WTC11 (cell line): ENCODE results near the gene ATP13A1. TPM values are rescaled to one million over a fixed set of nuclear protein-coding genes. Genes with fewer than 3 reads are reported as not detected.

ENCODE experiments used
- ATF1 ChIP-seq: sonication (generic); formaldehyde crosslinking; IDR thresholded peaks from 2 replicates; pipeline ENCODE4 v1.8.1; 2023; ENCODE audit warnings: mild to moderate bottlenecking, moderate library complexity, missing genetic modification reagents
- FOXK1 ChIP-seq: sonication (generic); formaldehyde crosslinking; IDR thresholded peaks from 2 replicates; pipeline ENCODE4 v1.8.0; 2022; ENCODE audit warnings: mild to moderate bottlenecking, moderate library complexity, missing genetic modification reagents
- FOXP4 ChIP-seq: sonication (generic); formaldehyde crosslinking; IDR thresholded peaks from 2 replicates; pipeline ENCODE4 v1.8.0; 2022; ENCODE audit warnings: mild to moderate bottlenecking, missing genetic modification reagents
- KAT7 ChIP-seq: sonication (generic); formaldehyde crosslinking; IDR thresholded peaks from 2 replicates; pipeline ENCODE4 v1.8.1; 2023; ENCODE audit warnings: missing genetic modification reagents, mild to moderate bottlenecking, borderline replicate concordance
- MAX ChIP-seq: sonication (generic); formaldehyde crosslinking; IDR thresholded peaks from 2 replicates; pipeline ENCODE4 v1.8.0; 2022; ENCODE audit warnings: mild to moderate bottlenecking, missing genetic modification reagents
- MYBL2 ChIP-seq: sonication (generic); formaldehyde crosslinking; IDR thresholded peaks from 2 replicates; pipeline ENCODE4 v1.8.1; 2023; ENCODE audit warnings: mild to moderate bottlenecking, moderate library complexity, missing genetic modification reagents
- NFATC4 ChIP-seq: fragments of 250-450 bp; sonication (Bioruptor Pico); IDR thresholded peaks from 2 replicates; pipeline ENCODE4 v1.9.0; 2021; ENCODE audit warnings: mild to moderate bottlenecking
- NFYB ChIP-seq: sonication (generic); formaldehyde crosslinking; conservative IDR thresholded peaks from 2 replicates; pipeline ENCODE4 v1.8.0; 2022; ENCODE audit warnings: low read depth, missing genetic modification reagents
- NR1H2 ChIP-seq: sonication (generic); formaldehyde crosslinking; IDR thresholded peaks from 2 replicates; pipeline ENCODE4 v1.9.0; 2021; ENCODE audit warnings: mild to moderate bottlenecking, moderate library complexity, missing genetic modification reagents
- RELA ChIP-seq: sonication (generic); formaldehyde crosslinking; IDR thresholded peaks from 2 replicates; pipeline ENCODE4 v1.8.1; 2022; ENCODE audit warnings: missing genetic modification reagents, mild to moderate bottlenecking, borderline replicate concordance
- TEAD1 ChIP-seq: sonication (generic); formaldehyde crosslinking; IDR thresholded peaks from 2 replicates; pipeline ENCODE4 v1.8.0; 2022; ENCODE audit warnings: mild to moderate bottlenecking, missing genetic modification reagents
- TEAD4 ChIP-seq: sonication (generic); formaldehyde crosslinking; IDR thresholded peaks from 2 replicates; pipeline ENCODE4 v1.8.0; 2022; ENCODE audit warnings: mild to moderate bottlenecking, missing genetic modification reagents
- TP53 ChIP-seq: sonication (generic); formaldehyde crosslinking; IDR thresholded peaks from 2 replicates; pipeline ENCODE4 v1.8.1; 2023; ENCODE audit warnings: mild to moderate bottlenecking, missing genetic modification reagents
- ZMAT4 ChIP-seq: fragments of 250-450 bp; sonication (Bioruptor Pico); IDR thresholded peaks from 2 replicates; pipeline ENCODE4 v1.9.0; 2021; ENCODE audit warnings: mild to moderate bottlenecking
- ZNF232 ChIP-seq: sonication (generic); formaldehyde crosslinking; IDR thresholded peaks from 2 replicates; pipeline ENCODE4 v1.8.0; 2022; ENCODE audit warnings: mild to moderate bottlenecking, missing genetic modification reagents
- ZNF263 ChIP-seq: sonication (generic); formaldehyde crosslinking; IDR thresholded peaks from 2 replicates; pipeline ENCODE4 v1.8.1; 2022; ENCODE audit warnings: low read depth, mild to moderate bottlenecking, moderate library complexity, missing genetic modification reagents
- ZNF396 ChIP-seq: fragments of 250-450 bp; sonication (Bioruptor Pico); IDR thresholded peaks from 2 replicates; pipeline ENCODE4 v1.8.0; 2021; ENCODE audit warnings: mild to moderate bottlenecking, moderate library complexity, borderline replicate concordance
- ZNF416 ChIP-seq: fragments of 250-450 bp; sonication (Bioruptor Pico); IDR thresholded peaks from 2 replicates; pipeline ENCODE4 v1.9.0; 2021; ENCODE audit warnings: mild to moderate bottlenecking, inconsistent platforms
- total RNA-seq: library from RNA; stranded (reverse); gene quantifications from 3 replicates; pipeline ENCODE4 v1.2.3, GENCODE V29; 2021
- TF ChIP-seq, protein P1 (sequence below): fragments of 250-450 bp; sonication (Bioruptor Pico); conservative IDR thresholded peaks from 2 replicates; pipeline ENCODE4 v1.9.0; 2021; ENCODE audit warnings: mild to moderate bottlenecking
- TF ChIP-seq, protein P2 (sequence below): sonication (generic); formaldehyde crosslinking; IDR thresholded peaks from 2 replicates; pipeline ENCODE4 v1.8.0; 2023; ENCODE audit warnings: missing genetic modification reagents
- TF ChIP-seq, protein P3 (sequence below): sonication (generic); formaldehyde crosslinking; IDR thresholded peaks from 2 replicates; pipeline ENCODE4 v1.8.1; 2023; ENCODE audit warnings: mild to moderate bottlenecking, missing genetic modification reagents, borderline replicate concordance
- TF ChIP-seq, protein P4 (sequence below): sonication (generic); formaldehyde crosslinking; IDR thresholded peaks from 2 replicates; pipeline ENCODE4 v1.8.0; 2022; ENCODE audit warnings: mild to moderate bottlenecking, missing genetic modification reagents
- TF ChIP-seq, protein P5 (sequence below): fragments of 250-450 bp; sonication (Bioruptor Pico); IDR thresholded peaks from 2 replicates; pipeline ENCODE4 v1.9.0; 2021; ENCODE audit warnings: mild to moderate bottlenecking, borderline replicate concordance

Gene ATP13A1
- total RNA-seq, 1 experiment from 2014 or later, result 82.6 TPM

- TF ChIP-seq, protein P1, sequence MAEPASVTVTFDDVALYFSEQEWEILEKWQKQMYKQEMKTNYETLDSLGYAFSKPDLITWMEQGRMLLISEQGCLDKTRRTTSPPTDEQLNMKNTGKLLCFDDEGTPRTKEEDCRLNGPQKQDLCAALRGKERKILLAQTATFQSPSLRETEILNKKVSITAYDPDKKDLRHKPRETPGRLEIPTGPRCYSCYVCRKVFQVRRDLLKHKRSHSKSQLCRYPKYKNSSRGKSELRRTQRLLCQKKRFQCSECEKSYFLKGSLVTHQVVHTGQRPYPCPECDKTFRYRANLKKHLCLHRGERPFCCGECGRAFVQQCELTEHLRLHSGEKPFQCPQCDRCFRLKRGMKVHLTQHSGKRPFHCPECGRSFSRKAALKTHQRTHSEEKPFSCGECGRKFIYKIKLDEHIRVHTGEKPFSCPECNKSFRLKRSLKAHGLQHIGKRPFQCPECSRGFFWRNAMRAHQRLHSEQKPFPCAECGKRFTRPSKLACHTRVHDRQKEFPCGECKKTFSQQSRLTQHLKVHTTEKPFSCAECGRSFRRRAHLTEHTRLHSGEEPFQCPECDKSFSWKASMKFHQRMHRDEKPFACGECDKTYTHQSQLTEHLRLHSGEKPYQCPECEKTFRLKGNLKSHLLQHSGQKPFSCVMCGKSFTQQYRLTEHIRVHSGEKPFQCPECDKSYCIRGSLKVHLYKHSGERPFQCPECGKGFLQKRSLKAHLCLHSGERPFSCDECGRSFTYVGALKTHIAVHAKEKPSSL (CRISPR knock-in tag), result no peak
- peak; percentile 63 for TF ChIP-seq MAX (CRISPR knock-in tag)
- peak; percentile 43; the same call in 1 of the 2 replicates for TF ChIP-seq FOXK1
- TF ChIP-seq, protein P2, sequence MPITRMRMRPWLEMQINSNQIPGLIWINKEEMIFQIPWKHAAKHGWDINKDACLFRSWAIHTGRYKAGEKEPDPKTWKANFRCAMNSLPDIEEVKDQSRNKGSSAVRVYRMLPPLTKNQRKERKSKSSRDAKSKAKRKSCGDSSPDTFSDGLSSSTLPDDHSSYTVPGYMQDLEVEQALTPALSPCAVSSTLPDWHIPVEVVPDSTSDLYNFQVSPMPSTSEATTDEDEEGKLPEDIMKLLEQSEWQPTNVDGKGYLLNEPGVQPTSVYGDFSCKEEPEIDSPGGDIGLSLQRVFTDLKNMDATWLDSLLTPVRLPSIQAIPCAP (CRISPR knock-in tag), result peak; percentile 40; the same call in 1 of the 2 replicates
- no peak for TF ChIP-seq NFATC4 (CRISPR knock-in tag)
- TF ChIP-seq ZNF263, result no peak
- TF ChIP-seq ATF1 (CRISPR knock-in tag), result no peak
- TF ChIP-seq KAT7 (CRISPR knock-in tag), result peak; percentile 73; the same call in 1 of the 2 replicates
- TF ChIP-seq, protein P3, sequence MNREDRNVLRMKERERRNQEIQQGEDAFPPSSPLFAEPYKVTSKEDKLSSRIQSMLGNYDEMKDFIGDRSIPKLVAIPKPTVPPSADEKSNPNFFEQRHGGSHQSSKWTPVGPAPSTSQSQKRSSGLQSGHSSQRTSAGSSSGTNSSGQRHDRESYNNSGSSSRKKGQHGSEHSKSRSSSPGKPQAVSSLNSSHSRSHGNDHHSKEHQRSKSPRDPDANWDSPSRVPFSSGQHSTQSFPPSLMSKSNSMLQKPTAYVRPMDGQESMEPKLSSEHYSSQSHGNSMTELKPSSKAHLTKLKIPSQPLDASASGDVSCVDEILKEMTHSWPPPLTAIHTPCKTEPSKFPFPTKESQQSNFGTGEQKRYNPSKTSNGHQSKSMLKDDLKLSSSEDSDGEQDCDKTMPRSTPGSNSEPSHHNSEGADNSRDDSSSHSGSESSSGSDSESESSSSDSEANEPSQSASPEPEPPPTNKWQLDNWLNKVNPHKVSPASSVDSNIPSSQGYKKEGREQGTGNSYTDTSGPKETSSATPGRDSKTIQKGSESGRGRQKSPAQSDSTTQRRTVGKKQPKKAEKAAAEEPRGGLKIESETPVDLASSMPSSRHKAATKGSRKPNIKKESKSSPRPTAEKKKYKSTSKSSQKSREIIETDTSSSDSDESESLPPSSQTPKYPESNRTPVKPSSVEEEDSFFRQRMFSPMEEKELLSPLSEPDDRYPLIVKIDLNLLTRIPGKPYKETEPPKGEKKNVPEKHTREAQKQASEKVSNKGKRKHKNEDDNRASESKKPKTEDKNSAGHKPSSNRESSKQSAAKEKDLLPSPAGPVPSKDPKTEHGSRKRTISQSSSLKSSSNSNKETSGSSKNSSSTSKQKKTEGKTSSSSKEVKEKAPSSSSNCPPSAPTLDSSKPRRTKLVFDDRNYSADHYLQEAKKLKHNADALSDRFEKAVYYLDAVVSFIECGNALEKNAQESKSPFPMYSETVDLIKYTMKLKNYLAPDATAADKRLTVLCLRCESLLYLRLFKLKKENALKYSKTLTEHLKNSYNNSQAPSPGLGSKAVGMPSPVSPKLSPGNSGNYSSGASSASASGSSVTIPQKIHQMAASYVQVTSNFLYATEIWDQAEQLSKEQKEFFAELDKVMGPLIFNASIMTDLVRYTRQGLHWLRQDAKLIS (CRISPR knock-in tag), result no peak
- peak; percentile 58; the same call in 1 of the 2 replicates for TF ChIP-seq TP53 (CRISPR knock-in tag)
- no peak for TF ChIP-seq ZNF396 (CRISPR knock-in tag)
- TF ChIP-seq ZNF232 (CRISPR knock-in tag), result 0 out of 2 replicates have a peak, but pooled peaks have one; percentile 13
- TF ChIP-seq TEAD1 (CRISPR knock-in tag), result peak; percentile 64; the same call in 1 of the 2 replicates
- TF ChIP-seq, protein P4, sequence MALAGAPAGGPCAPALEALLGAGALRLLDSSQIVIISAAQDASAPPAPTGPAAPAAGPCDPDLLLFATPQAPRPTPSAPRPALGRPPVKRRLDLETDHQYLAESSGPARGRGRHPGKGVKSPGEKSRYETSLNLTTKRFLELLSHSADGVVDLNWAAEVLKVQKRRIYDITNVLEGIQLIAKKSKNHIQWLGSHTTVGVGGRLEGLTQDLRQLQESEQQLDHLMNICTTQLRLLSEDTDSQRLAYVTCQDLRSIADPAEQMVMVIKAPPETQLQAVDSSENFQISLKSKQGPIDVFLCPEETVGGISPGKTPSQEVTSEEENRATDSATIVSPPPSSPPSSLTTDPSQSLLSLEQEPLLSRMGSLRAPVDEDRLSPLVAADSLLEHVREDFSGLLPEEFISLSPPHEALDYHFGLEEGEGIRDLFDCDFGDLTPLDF (CRISPR knock-in tag), result no peak
- no peak for TF ChIP-seq NFYB (CRISPR knock-in tag)
- peak; percentile 70; the same call in 1 of the 2 replicates for TF ChIP-seq ZNF416 (CRISPR knock-in tag)
- no peak for TF ChIP-seq MYBL2 (CRISPR knock-in tag)
- TF ChIP-seq, protein P5, sequence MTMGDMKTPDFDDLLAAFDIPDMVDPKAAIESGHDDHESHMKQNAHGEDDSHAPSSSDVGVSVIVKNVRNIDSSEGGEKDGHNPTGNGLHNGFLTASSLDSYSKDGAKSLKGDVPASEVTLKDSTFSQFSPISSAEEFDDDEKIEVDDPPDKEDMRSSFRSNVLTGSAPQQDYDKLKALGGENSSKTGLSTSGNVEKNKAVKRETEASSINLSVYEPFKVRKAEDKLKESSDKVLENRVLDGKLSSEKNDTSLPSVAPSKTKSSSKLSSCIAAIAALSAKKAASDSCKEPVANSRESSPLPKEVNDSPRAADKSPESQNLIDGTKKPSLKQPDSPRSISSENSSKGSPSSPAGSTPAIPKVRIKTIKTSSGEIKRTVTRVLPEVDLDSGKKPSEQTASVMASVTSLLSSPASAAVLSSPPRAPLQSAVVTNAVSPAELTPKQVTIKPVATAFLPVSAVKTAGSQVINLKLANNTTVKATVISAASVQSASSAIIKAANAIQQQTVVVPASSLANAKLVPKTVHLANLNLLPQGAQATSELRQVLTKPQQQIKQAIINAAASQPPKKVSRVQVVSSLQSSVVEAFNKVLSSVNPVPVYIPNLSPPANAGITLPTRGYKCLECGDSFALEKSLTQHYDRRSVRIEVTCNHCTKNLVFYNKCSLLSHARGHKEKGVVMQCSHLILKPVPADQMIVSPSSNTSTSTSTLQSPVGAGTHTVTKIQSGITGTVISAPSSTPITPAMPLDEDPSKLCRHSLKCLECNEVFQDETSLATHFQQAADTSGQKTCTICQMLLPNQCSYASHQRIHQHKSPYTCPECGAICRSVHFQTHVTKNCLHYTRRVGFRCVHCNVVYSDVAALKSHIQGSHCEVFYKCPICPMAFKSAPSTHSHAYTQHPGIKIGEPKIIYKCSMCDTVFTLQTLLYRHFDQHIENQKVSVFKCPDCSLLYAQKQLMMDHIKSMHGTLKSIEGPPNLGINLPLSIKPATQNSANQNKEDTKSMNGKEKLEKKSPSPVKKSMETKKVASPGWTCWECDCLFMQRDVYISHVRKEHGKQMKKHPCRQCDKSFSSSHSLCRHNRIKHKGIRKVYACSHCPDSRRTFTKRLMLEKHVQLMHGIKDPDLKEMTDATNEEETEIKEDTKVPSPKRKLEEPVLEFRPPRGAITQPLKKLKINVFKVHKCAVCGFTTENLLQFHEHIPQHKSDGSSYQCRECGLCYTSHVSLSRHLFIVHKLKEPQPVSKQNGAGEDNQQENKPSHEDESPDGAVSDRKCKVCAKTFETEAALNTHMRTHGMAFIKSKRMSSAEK, result no peak
- TF ChIP-seq RELA (CRISPR knock-in tag), result 0 out of 2 replicates have a peak, but pooled peaks have one; percentile 16
- no peak; the same call in 1 of the 2 replicates for TF ChIP-seq TEAD4
- no peak for TF ChIP-seq NR1H2 (CRISPR knock-in tag)
- TF ChIP-seq ZMAT4 (CRISPR knock-in tag), result no peak
- TF ChIP-seq FOXP4 (CRISPR knock-in tag), result peak; percentile 67
Observed at GRCh38 chr19:19663256-19664120, at the start of gene ATP13A1 (continued).
